Mucosa of descending colon (tissue), 3 donors: ENCODE data around the gene DYRK2. TPM values are rescaled to one million over a fixed set of nuclear protein-coding genes. Genes with fewer than 3 reads are reported as not detected.

Experiments
- ATAC-seq: fragments of 200-7000 bp; cut with Tn5 transposase; one replicate; pipeline ENCODE4 v1.9.1; 2020; ENCODE audit warnings: mild to moderate bottlenecking, moderate library complexity
- DNase-seq, 3 donors: peaks; one replicate each; pipeline ENCODE4 v3.0.0-alpha.2; 2020
- H3K36me3 ChIP-seq: fragments of 200-600 bp; one replicate; pipeline ENCODE4 v1.8.0; 2021; ENCODE audit warnings: low read depth, mild to moderate bottlenecking
- H3K4me1 ChIP-seq: fragments of 200-600 bp; one replicate; pipeline ENCODE4 v1.8.0; 2021; ENCODE audit warnings: low read depth, mild to moderate bottlenecking
- H3K4me3 ChIP-seq: fragments of 200-600 bp; one replicate; pipeline ENCODE4 v1.8.0; 2021; ENCODE audit warnings: mild to moderate bottlenecking
- H3K9me3 ChIP-seq: fragments of 200-600 bp; one replicate; pipeline ENCODE4 v1.8.0; 2021; ENCODE audit warnings: mild to moderate bottlenecking
- CTCF ChIP-seq: fragments of 200-600 bp; IDR thresholded peaks from one replicate; pipeline ENCODE4 v1.8.0; 2022; ENCODE audit warnings: antibody characterized with exemption, mild to moderate bottlenecking
- intact Hi-C, 2 donors: fragments of 100-400 bp; cut with DNase I in 1 of 2; cut with micrococcal nuclease in 1 of 2; formaldehyde crosslinking; loops; one replicate each; pipeline versions ENCODE4 v1.11.0 to v1.11.1; 2022; cut with DNase I, micrococcal nuclease
- total RNA-seq, 3 donors: library from RNA; stranded (reverse); fragmentation: NEBNext Ultra II Directional in 2 of 3; extraction: Animal tissue kit (Norgen Biotek cat#: 25700) in 2 of 3; gene quantifications; one replicate each; pipeline versions ENCODE4 v1.2.1 to v1.2.4, GENCODE V29; 2021 to 2023
- donor health status: DM: no; HTN: no; CAD: no; lungs with moderate emphysema.
- donor health status: DM: no; HTN: no; CAD: no.
- donor health status: DM: no; HTN: yes; CAD: no.

DYRK2 gene
- total RNA-seq, 3 donors from 2014 or later: 65.2 to 161 (median 111) TPM

- H3K9me3 ChIP-seq: no peaks in the 10 kb centered on the region
- H3K4me3 ChIP-seq: no peak overlapping the region
- intact Hi-C loops: no loop called here
- TF ChIP-seq CTCF: no peak
- DNase-seq (no peak), ATAC-seq (no peak)
- no peaks in the 10 kb centered on the region for H3K4me1 ChIP-seq
- no peaks in the 10 kb centered on the region for H3K36me3 ChIP-seq
Observed at GRCh38 chr12:67617629-67618028, 30.9 kb upstream of the DYRK2 start.

- no peak overlapping the region for H3K4me3 ChIP-seq
- intact Hi-C loops: no loop called here
- no peak for DNase-seq
- no peaks in the 10 kb centered on the region for H3K9me3 ChIP-seq
- H3K36me3 ChIP-seq: no peaks in the 10 kb centered on the region
- no peak for TF ChIP-seq CTCF
- no peaks in the 10 kb centered on the region for H3K4me1 ChIP-seq
- no peak for ATAC-seq
Observed at GRCh38 chr12:67618303-67618702, 30.2 kb upstream of the DYRK2 start.

- intact Hi-C loops: no loop called here
- no peak for TF ChIP-seq CTCF
- ATAC-seq (peak; percentile 17), DNase-seq (no peak)
- H3K36me3 ChIP-seq: no peaks in the 10 kb centered on the region
- H3K4me1 ChIP-seq: no peaks in the 10 kb centered on the region
- no peak overlapping the region for H3K4me3 ChIP-seq
- no peaks in the 10 kb centered on the region for H3K9me3 ChIP-seq
Observed at GRCh38 chr12:67621112-67621511, 27.4 kb upstream of the DYRK2 start.

- no peaks in the 10 kb centered on the region for H3K9me3 ChIP-seq
- no peaks in the 10 kb centered on the region for H3K36me3 ChIP-seq
- H3K4me3 ChIP-seq: no peak overlapping the region
- DNase-seq (no peak), ATAC-seq (no peak)
- no peaks in the 10 kb centered on the region for H3K4me1 ChIP-seq
- intact Hi-C loops: no loop called here
- TF ChIP-seq CTCF: no peak
Observed at GRCh38 chr12:67621926-67622325, 26.6 kb upstream of the DYRK2 start.

GRCh38 chr12:67623259-67623658, 25.3 kb upstream of the DYRK2 start:
- Histone ChIP-seq H3K9me3 (no peaks in the 10 kb centered on the region), H3K4me1 (no peaks in the 10 kb centered on the region), H3K36me3 (no peaks in the 10 kb centered on the region), H3K4me3 (no peak overlapping the region)
- intact Hi-C loops: no loop called here
- TF ChIP-seq CTCF: no peak
- ATAC-seq (no peak), DNase-seq (no peak)

- intact Hi-C loops: no loop called here
- Histone ChIP-seq H3K4me1 (no peaks in the 10 kb centered on the region), H3K4me3 (no peak overlapping the region), H3K36me3 (no peaks in the 10 kb centered on the region), H3K9me3 (no peaks in the 10 kb centered on the region)
- no peak for ATAC-seq
- no peak for DNase-seq
- no peak for TF ChIP-seq CTCF
Observed at GRCh38 chr12:67624355-67624754, 24.2 kb upstream of the DYRK2 start.
